Measurements from ENCODE around the gene KLRC3.

DNA sequence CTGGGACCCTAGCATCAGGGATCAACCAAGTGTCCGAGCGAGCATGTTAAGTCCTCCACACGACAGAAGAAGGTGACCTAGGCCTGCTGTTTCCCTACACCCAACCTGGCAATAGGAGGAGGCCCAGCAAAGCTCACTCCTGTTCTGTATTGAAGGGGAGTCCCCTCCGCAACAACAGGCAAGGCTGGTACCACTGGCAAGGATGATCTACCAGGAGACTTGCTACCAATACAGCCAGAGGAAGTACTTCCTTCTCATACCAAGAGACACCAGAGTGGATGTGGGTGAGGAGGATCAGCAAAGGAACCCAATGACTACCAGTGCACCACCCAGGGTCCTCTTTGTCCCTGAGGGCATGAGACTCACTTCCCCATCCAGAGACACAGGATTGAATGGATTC is 27.8 kb upstream of the KLRC3 start:
- TF ChIP-seq, protein P1, sequence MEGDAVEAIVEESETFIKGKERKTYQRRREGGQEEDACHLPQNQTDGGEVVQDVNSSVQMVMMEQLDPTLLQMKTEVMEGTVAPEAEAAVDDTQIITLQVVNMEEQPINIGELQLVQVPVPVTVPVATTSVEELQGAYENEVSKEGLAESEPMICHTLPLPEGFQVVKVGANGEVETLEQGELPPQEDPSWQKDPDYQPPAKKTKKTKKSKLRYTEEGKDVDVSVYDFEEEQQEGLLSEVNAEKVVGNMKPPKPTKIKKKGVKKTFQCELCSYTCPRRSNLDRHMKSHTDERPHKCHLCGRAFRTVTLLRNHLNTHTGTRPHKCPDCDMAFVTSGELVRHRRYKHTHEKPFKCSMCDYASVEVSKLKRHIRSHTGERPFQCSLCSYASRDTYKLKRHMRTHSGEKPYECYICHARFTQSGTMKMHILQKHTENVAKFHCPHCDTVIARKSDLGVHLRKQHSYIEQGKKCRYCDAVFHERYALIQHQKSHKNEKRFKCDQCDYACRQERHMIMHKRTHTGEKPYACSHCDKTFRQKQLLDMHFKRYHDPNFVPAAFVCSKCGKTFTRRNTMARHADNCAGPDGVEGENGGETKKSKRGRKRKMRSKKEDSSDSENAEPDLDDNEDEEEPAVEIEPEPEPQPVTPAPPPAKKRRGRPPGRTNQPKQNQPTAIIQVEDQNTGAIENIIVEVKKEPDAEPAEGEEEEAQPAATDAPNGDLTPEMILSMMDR (IDR thresholded peaks at IDR 0.05), result no peak
- no peak for TF ChIP-seq POLR2A (IDR thresholded peaks at IDR 0.05)

All from right lobe of liver (tissue), 4 donors.